HEK293 (cell line): ENCODE measurements around the gene EFHC1.

Source experiments
- CTCF ChIA-PET: fragments of 350-600 bp; formaldehyde crosslinking; extraction: SDS; loops from one replicate; lab custom pipeline; 2021; ENCODE audit warnings: antibody characterized with exemption; lab: Yijun Ruan, JAX
- POLR2A ChIA-PET: fragments of 300-600 bp; formaldehyde crosslinking; extraction: SDS; loops from one replicate; lab custom pipeline; 2020; ENCODE audit warnings: antibody characterized with exemption, inconsistent platforms; lab: Yijun Ruan, JAX
- H3K27ac ChIP-seq: fragments of 200-500 bp; sonication (Bioruptor generic); 2 replicates; pipeline ENCODE4 v1.5.1; 2014; ENCODE audit warnings: low read depth, low read length, control low read depth, inconsistent platforms; ENCODE audit errors: extremely low read depth
- H3K36me3 ChIP-seq, 2 experiments: fragments of 200-500 bp in 1 of 2; sonication (Bioruptor generic) in 1 of 2; 1 replicate in 1 of 2; 2 replicates in 1 of 2; pipeline ENCODE4 v1.5.1; 2014 to 2017; ENCODE audit warnings: inconsistent platforms in 2 of 2, low read length in 2 of 2; ENCODE audit not compliant: control insufficient read depth in 2 of 2, insufficient read depth in 1 of 2
- H3K4me1 ChIP-seq: fragments of 200-500 bp; sonication (Bioruptor generic); 2 replicates; pipeline ENCODE4 v1.5.1; 2014; ENCODE audit warnings: mild to moderate bottlenecking, low read length, inconsistent platforms; ENCODE audit not compliant: control insufficient read depth, insufficient read depth
- H3K4me3 ChIP-seq: 2 replicates; pipeline ENCODE4 v1.5.1; 2011; ENCODE audit warnings: low read depth, mild to moderate bottlenecking, control low read depth, low read length, moderate library complexity
- H3K9me3 ChIP-seq: fragments of 200-500 bp; sonication (Bioruptor generic); 2 replicates; pipeline ENCODE4 v1.5.1; 2014; ENCODE audit warnings: low read depth, low read length, inconsistent platforms; ENCODE audit not compliant: control insufficient read depth, insufficient read depth
- GLIS2 ChIP-seq: fragments of 450-650 bp; formaldehyde crosslinking; IDR thresholded peaks from 2 replicates; pipeline ENCODE4 v1.5.1; 2016; ENCODE audit warnings: missing biosample characterization, missing genetic modification characterization
- ZBTB1 ChIP-seq: fragments of 450-650 bp; formaldehyde crosslinking; IDR thresholded peaks from 2 replicates; pipeline ENCODE4 v1.5.1; 2016; ENCODE audit warnings: missing biosample characterization, missing genetic modification characterization
- ZBTB21 ChIP-seq: fragments of 450-650 bp; formaldehyde crosslinking; IDR thresholded peaks from 2 replicates; pipeline ENCODE4 v1.5.1; 2017; ENCODE audit warnings: missing biosample characterization, missing genetic modification characterization
- ZBTB8A ChIP-seq: fragments of 450-650 bp; formaldehyde crosslinking; IDR thresholded peaks from 2 replicates; pipeline ENCODE4 v1.5.1; 2016; ENCODE audit warnings: missing biosample characterization, missing genetic modification characterization
- ZNF114 ChIP-seq: fragments of 450-650 bp; formaldehyde crosslinking; IDR thresholded peaks from 2 replicates; pipeline ENCODE4 v1.5.0; 2017; ENCODE audit warnings: missing biosample characterization, missing genetic modification characterization
- ZNF121 ChIP-seq: fragments of 450-650 bp; formaldehyde crosslinking; IDR thresholded peaks from 2 replicates; pipeline ENCODE4 v1.5.1; 2016; ENCODE audit warnings: missing biosample characterization, missing genetic modification characterization
- ZNF133 ChIP-seq: fragments of 450-650 bp; formaldehyde crosslinking; IDR thresholded peaks from 2 replicates; pipeline ENCODE4 v1.5.1; 2016; ENCODE audit warnings: missing biosample characterization, missing genetic modification characterization
- ZNF155 ChIP-seq: fragments of 450-650 bp; formaldehyde crosslinking; IDR thresholded peaks from 2 replicates; pipeline ENCODE4 v1.5.1; 2016; ENCODE audit warnings: missing biosample characterization, missing genetic modification characterization
- ZNF175 ChIP-seq: fragments of 450-650 bp; formaldehyde crosslinking; IDR thresholded peaks from 2 replicates; pipeline ENCODE4 v1.5.1; 2016; ENCODE audit warnings: missing biosample characterization, missing genetic modification characterization
- ZNF2 ChIP-seq: fragments of 450-650 bp; formaldehyde crosslinking; IDR thresholded peaks from 2 replicates; pipeline ENCODE4 v1.5.1; 2016; ENCODE audit warnings: missing biosample characterization, missing genetic modification characterization
- ZNF202 ChIP-seq: fragments of 450-650 bp; formaldehyde crosslinking; IDR thresholded peaks from 2 replicates; pipeline ENCODE4 v1.5.1; 2016; ENCODE audit warnings: missing biosample characterization, missing genetic modification characterization, borderline replicate concordance
- ZNF24 ChIP-seq: fragments of 450-650 bp; formaldehyde crosslinking; IDR thresholded peaks from 2 replicates; pipeline ENCODE4 v1.5.1; 2016; ENCODE audit warnings: missing biosample characterization, missing genetic modification characterization
- ZNF335 ChIP-seq: fragments of 450-650 bp; formaldehyde crosslinking; conservative IDR thresholded peaks from 2 replicates; pipeline ENCODE4 v1.5.1; 2016; ENCODE audit warnings: missing biosample characterization, missing genetic modification characterization
- ZNF391 ChIP-seq: fragments of 450-650 bp; formaldehyde crosslinking; IDR thresholded peaks from 2 replicates; pipeline ENCODE4 v1.5.1; 2016; ENCODE audit warnings: low read depth, missing biosample characterization, missing genetic modification characterization, borderline replicate concordance
- ZNF610 ChIP-seq: fragments of 450-650 bp; formaldehyde crosslinking; IDR thresholded peaks from 2 replicates; pipeline ENCODE4 v1.5.1; 2016; ENCODE audit warnings: missing biosample characterization, missing genetic modification characterization, borderline replicate concordance
- ZNF777 ChIP-seq: fragments of 450-650 bp; formaldehyde crosslinking; IDR thresholded peaks from 2 replicates; pipeline ENCODE4 v1.5.1; 2017; ENCODE audit warnings: missing biosample characterization, missing genetic modification characterization, borderline replicate concordance
- ZNF837 ChIP-seq: fragments of 450-650 bp; formaldehyde crosslinking; IDR thresholded peaks from 2 replicates; pipeline ENCODE4 v1.5.1; 2016; ENCODE audit warnings: missing biosample characterization, missing genetic modification characterization
- TF ChIP-seq, protein P1 (sequence below): fragments of 450-650 bp; formaldehyde crosslinking; IDR thresholded peaks from 2 replicates; pipeline ENCODE4 v1.5.1; 2016; ENCODE audit warnings: missing biosample characterization, missing genetic modification characterization
- TF ChIP-seq, protein P2 (sequence below): fragments of 450-650 bp; formaldehyde crosslinking; IDR thresholded peaks from 2 replicates; pipeline ENCODE4; 2016; ENCODE audit warnings: missing biosample characterization, missing genetic modification characterization
- TF ChIP-seq, protein P3 (sequence below): fragments of 450-650 bp; formaldehyde crosslinking; IDR thresholded peaks from 2 replicates; pipeline ENCODE4 v1.5.1; 2016; ENCODE audit warnings: missing biosample characterization, missing genetic modification characterization
- TF ChIP-seq, protein P4 (sequence below): fragments of 450-650 bp; formaldehyde crosslinking; IDR thresholded peaks from 2 replicates; pipeline ENCODE4 v1.5.1; 2016; ENCODE audit warnings: missing biosample characterization, missing genetic modification characterization
- TF ChIP-seq, protein P5 (sequence below): sonication (generic); formaldehyde crosslinking; IDR thresholded peaks from 2 replicates; pipeline ENCODE4 v1.8.1; 2022; ENCODE audit warnings: mild to moderate bottlenecking, moderate library complexity, missing genetic modification reagents

Gene EFHC1

DNA sequence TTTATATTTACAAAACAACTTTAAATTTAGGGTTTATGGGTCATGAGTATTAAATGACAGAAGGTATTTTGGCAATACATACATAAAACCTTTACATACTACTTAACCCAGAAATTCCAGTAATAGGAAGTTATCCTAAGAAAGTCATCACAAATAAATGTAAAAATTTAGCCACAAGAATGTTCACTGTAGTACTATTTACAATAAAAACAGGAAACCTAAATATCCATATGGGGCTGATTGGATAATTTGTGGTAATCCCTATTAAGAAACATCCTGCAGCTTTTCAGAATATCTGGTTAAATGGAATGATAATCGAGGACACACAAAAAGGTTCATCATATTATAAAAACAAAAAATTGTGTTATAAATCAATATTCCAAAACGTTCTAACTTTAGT is 112.3 kb downstream of the EFHC1 start:
- no peak overlapping the region for H3K27ac ChIP-seq
- H3K4me3 ChIP-seq, result no peak overlapping the region
- ChIA-PET POLR2A (interaction anchor here (0.6 kb wide), 1 partner anchor 23 kb away, joined by 3 read pairs; no protein-coding TSS in a partner anchor), CTCF (interaction anchor here (0.7 to 1.2 kb wide), 3 partner anchors 9 to 268 kb away, joined by 3 to 5 read pairs (median 3); no protein-coding TSS in a partner anchor)
- peaks cover 0 to 13% of the 10 kb centered on the region in 2 experiments; a peak in 1 of 3 replicates for H3K36me3 ChIP-seq
- TF ChIP-seq ZBTB1 (tag by site-specific recombination), result no peak
- TF ChIP-seq, protein P1, sequence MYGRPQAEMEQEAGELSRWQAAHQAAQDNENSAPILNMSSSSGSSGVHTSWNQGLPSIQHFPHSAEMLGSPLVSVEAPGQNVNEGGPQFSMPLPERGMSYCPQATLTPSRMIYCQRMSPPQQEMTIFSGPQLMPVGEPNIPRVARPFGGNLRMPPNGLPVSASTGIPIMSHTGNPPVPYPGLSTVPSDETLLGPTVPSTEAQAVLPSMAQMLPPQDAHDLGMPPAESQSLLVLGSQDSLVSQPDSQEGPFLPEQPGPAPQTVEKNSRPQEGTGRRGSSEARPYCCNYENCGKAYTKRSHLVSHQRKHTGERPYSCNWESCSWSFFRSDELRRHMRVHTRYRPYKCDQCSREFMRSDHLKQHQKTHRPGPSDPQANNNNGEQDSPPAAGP (tag by site-specific recombination), result no peak
- no peak for TF ChIP-seq ZNF24 (tag by site-specific recombination)
- TF ChIP-seq ZNF335 (tag by site-specific recombination), result no peak
- no peak for TF ChIP-seq ZNF610 (tag by site-specific recombination)
- no peak for TF ChIP-seq GLIS2
- no peak for TF ChIP-seq ZNF121
- TF ChIP-seq, protein P2, sequence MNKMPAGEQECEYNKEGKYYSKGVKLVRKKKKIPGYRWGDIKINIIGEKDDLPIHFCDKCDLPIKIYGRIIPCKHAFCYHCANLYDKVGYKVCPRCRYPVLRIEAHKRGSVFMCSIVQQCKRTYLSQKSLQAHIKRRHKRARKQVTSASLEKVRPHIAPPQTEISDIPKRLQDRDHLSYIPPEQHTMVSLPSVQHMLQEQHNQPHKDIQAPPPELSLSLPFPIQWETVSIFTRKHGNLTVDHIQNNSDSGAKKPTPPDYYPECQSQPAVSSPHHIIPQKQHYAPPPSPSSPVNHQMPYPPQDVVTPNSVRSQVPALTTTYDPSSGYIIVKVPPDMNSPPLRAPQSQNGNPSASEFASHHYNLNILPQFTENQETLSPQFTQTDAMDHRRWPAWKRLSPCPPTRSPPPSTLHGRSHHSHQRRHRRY (tag by site-specific recombination), result no peak
- no peaks in the 10 kb centered on the region for H3K9me3 ChIP-seq
- no peaks in the 10 kb centered on the region for H3K4me1 ChIP-seq

DNA sequence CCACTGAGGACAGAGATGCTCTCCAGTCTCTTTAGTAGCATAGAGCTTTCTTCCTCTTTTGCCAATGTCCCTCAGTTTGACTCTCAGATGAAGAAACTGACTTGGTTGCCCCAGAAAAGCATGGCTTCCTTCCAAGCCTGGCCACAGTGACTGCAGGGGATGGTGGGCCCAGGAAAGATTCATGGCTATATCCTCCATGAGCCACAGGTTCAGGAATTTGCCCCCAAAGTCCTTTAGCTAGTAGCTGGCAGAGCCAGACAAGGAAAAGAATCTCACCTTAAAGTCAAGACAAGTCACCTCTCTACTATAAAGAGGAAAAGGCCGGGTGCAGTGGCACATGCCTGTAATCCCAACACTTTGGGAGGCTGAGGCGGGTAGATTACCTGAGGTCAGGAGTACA is 113.3 kb downstream of the EFHC1 start:
- H3K27ac ChIP-seq, result no peak overlapping the region
- peaks cover 0 to 13% of the 10 kb centered on the region in 2 experiments; a peak in 1 of 3 replicates for H3K36me3 ChIP-seq
- no peaks in the 10 kb centered on the region for H3K4me1 ChIP-seq
- no peaks in the 10 kb centered on the region for H3K9me3 ChIP-seq
- no peak for TF ChIP-seq ZNF155 (tag by site-specific recombination)
- no peak for TF ChIP-seq ZNF175
- TF ChIP-seq ZBTB21 (tag by site-specific recombination), result no peak
- TF ChIP-seq, protein P3, sequence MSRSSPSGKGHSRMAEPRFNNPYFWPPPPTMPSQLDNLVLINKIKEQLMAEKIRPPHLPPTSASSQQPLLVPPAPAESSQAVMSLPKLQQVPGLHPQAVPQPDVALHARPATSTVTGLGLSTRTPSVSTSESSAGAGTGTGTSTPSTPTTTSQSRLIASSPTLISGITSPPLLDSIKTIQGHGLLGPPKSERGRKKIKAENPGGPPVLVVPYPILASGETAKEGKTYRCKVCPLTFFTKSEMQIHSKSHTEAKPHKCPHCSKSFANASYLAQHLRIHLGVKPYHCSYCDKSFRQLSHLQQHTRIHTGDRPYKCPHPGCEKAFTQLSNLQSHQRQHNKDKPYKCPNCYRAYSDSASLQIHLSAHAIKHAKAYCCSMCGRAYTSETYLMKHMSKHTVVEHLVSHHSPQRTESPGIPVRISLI, result no peak
- no peak for TF ChIP-seq ZNF133 (tag by site-specific recombination)
- TF ChIP-seq ZNF2 (tag by site-specific recombination), result no peak
- TF ChIP-seq ZNF391 (tag by site-specific recombination), result no peak
- no peak for TF ChIP-seq ZNF777 (tag by site-specific recombination)
- no peak for TF ChIP-seq ZBTB8A (tag by site-specific recombination)
- TF ChIP-seq, protein P4, sequence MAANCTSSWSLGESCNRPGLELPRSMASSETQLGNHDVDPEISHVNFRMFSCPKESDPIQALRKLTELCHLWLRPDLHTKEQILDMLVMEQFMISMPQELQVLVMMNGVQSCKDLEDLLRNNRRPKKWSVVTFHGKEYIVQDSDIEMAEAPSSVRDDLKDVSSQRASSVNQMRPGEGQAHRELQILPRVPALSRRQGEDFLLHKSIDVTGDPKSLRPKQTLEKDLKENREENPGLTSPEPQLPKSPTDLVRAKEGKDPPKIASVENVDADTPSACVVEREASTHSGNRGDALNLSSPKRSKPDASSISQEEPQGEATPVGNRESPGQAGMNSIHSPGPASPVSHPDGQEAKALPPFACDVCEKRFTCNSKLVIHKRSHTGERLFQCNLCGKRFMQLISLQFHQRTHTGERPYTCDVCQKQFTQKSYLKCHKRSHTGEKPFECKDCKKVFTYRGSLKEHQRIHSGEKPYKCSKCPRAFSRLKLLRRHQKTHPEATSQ (tag by site-specific recombination), result no peak
- TF ChIP-seq ZNF837 (tag by site-specific recombination), result no peak
- no peak for TF ChIP-seq ZNF114 (tag by site-specific recombination)
- no peak for TF ChIP-seq ZNF202 (tag by site-specific recombination)
- TF ChIP-seq, protein P5, sequence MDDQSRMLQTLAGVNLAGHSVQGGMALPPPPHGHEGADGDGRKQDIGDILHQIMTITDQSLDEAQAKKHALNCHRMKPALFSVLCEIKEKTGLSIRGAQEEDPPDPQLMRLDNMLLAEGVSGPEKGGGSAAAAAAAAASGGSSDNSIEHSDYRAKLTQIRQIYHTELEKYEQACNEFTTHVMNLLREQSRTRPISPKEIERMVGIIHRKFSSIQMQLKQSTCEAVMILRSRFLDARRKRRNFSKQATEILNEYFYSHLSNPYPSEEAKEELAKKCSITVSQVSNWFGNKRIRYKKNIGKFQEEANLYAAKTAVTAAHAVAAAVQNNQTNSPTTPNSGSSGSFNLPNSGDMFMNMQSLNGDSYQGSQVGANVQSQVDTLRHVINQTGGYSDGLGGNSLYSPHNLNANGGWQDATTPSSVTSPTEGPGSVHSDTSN (CRISPR knock-in tag), result no peak
- CTCF ChIA-PET, result interaction anchor here (0.7 to 0.9 kb wide), 2 partner anchors 8 to 981 kb away, joined by 3 read pairs; no protein-coding TSS in a partner anchor
- POLR2A ChIA-PET, result no interaction called here
- no peak overlapping the region for H3K4me3 ChIP-seq
